Esophagus squamous epithelium (tissue), 5 donors: Measurements from ENCODE around the gene FOXO6. TPM values are rescaled to one million over a fixed set of nuclear protein-coding genes. Genes with fewer than 3 reads are reported as not detected.

ENCODE experiments used
- DNase-seq: peaks from one replicate; lab custom pipeline; 2025; lab: John Stamatoyannopoulos, UW
- H3K27ac ChIP-seq, 4 donors: fragments of 200-600 bp; sonication (generic); one replicate each; pipeline ENCODE4 v1.5.1; 2016 to 2019; ENCODE audit warnings: mild to moderate bottlenecking in 1 of 4
- H3K27me3 ChIP-seq, 4 donors: fragments of 200-600 bp; sonication (generic); 1 replicate in 3 of 4; 2 replicates in 1 of 4; pipeline versions ENCODE4 v1.5.1 to v1.6.0; 2017 to 2021; ENCODE audit warnings: antibody characterized with exemption in 1 of 4
- H3K36me3 ChIP-seq, 3 donors: fragments of 200-600 bp; sonication (generic); one replicate each; pipeline ENCODE4 v1.5.1; 2016 to 2019
- H3K4me1 ChIP-seq, 3 donors: fragments of 200-600 bp; sonication (generic); one replicate each; pipeline ENCODE4 v1.5.1; 2017 to 2019
- H3K4me3 ChIP-seq, 4 donors: fragments of 200-600 bp; sonication (generic); 1 replicate in 3 of 4; 2 replicates in 1 of 4; pipeline ENCODE4 v1.5.1; 2016 to 2019; ENCODE audit warnings: mild to moderate bottlenecking in 2 of 4, moderate library complexity in 1 of 4
- H3K9me3 ChIP-seq, 3 donors: fragments of 200-600 bp; sonication (generic); one replicate each; pipeline ENCODE4 v1.5.1; 2016 to 2019
- CTCF ChIP-seq, 6 experiments: fragments of 450-650 bp in 4 of 6; fragments of 200-600 bp in 2 of 6; sonication (generic) in 2 of 6; IDR thresholded peaks; one replicate each; pipeline ENCODE4 v1.5.1; 2016 to 2019; ENCODE audit warnings: antibody characterized with exemption in 6 of 6, mild to moderate bottlenecking in 4 of 6, moderate library complexity in 4 of 6
- POLR2A ChIP-seq, 4 donors: fragments of 450-650 bp; IDR thresholded peaks; one replicate each; pipeline ENCODE4 v1.6.1; 2017; ENCODE audit warnings: antibody characterized with exemption in 4 of 4, mild to moderate bottlenecking in 4 of 4, moderate library complexity in 3 of 4
- WGBS, 2 donors: methylation state at CpG; one replicate each; pipeline ENCODE4 v1.1.5; 2018; 5-methylcytosine and 5-hydroxymethylcytosine counted together
- intact Hi-C: fragments of 100-400 bp; cut with DNase I; formaldehyde crosslinking; loops from one replicate; pipeline ENCODE4 v1.15.0; 2022
- total RNA-seq, 4 donors: library from RNA; depleted of rRNA; stranded (reverse); fragments of >200 nt; gene quantifications; one replicate each; pipeline ENCODE4 v1.1.0, GENCODE V29; 2016
- donor health status: DM: yes; HTN: yes; CAD: no.

Gene FOXO6
- under 1 TPM in 3 of 4 donors, not detected in 1; 0.18 to 0.53 (median 0.38) TPM for total RNA-seq

GRCh38 chr1:41360786-41361494 is at the start of gene FOXO6:
FOXO6 (plus strand) TSS chr1:41361434.
- peak; percentile 89 for DNase-seq
- peaks cover 0 to 25% (median 3%) of the 10 kb centered on the region in 4 donors for H3K27me3 ChIP-seq
- 11% methylated on average over 9 of the region's 63 CpGs; no CpG with 5 or more reads in 1 of the 2 donors for WGBS, 2 donors
- no peaks in the 10 kb centered on the region for H3K9me3 ChIP-seq
- intact Hi-C loops = no loop called here
- TF ChIP-seq CTCF (IDR thresholded peaks at IDR 0.05) = peak; percentile 29 to 70 (median 48)
- TF ChIP-seq POLR2A (IDR thresholded peaks at IDR 0.05) = no peak
- peak within 1 kb of the TSS; percentile 38 to 80 (median 56) for H3K27ac ChIP-seq
- H3K4me1 ChIP-seq = peaks cover 20 to 64% (median 27%) of the 10 kb centered on the region in 3 donors
- H3K4me3 ChIP-seq = peak within 1 kb of the TSS; percentile 50 to 72 (median 60)
- no peaks in the 10 kb centered on the region for H3K36me3 ChIP-seq

DNA sequence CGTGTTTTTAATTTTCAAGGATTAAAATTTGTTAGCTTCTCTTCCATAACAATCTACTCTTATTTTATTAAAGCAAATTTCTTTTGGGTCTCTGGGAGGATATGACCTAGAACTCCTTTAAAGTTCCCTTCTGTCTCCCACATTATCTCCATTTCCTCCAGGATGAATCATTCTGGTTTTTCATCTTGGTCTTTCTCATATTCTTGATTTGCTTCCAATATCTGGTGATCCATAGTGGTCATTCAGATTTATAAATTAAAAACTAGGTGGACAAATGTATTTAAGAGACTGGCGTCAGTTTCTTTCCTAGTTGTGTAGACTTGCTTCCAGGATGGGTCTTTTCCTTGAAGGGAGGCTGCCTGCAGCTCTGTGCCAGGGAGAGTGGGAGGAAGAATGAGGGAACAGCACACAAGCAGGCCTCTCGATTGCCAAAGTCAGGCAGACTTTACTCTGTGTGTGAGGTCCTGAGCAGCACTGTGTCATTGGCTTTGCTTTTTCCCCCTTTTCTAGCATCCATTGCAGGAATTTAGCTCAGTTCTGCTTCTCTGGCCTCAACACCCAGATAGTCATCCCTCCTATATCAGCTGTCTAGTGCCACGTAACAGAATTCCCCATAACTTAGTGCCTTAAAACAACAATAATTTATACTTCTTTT is 48.1 kb upstream of the FOXO6 start:
- intact Hi-C loops = no loop called here
- no peaks in the 10 kb centered on the region for H3K9me3 ChIP-seq
- WGBS, 2 donors = 58 to 73% methylated on average over 4 of the region's 4 CpGs
- DNase-seq = no peak
- TF ChIP-seq POLR2A (IDR thresholded peaks at IDR 0.05) (no peak), CTCF (IDR thresholded peaks at IDR 0.05) (no peak)
- H3K36me3 ChIP-seq = no peaks in the 10 kb centered on the region
- H3K27ac ChIP-seq = no peak overlapping the region
- peaks cover 0 to 25% (median 4%) of the 10 kb centered on the region in 3 donors for H3K4me1 ChIP-seq
- H3K27me3 ChIP-seq = no peaks in the 10 kb centered on the region
- H3K4me3 ChIP-seq = no peak overlapping the region

DNA sequence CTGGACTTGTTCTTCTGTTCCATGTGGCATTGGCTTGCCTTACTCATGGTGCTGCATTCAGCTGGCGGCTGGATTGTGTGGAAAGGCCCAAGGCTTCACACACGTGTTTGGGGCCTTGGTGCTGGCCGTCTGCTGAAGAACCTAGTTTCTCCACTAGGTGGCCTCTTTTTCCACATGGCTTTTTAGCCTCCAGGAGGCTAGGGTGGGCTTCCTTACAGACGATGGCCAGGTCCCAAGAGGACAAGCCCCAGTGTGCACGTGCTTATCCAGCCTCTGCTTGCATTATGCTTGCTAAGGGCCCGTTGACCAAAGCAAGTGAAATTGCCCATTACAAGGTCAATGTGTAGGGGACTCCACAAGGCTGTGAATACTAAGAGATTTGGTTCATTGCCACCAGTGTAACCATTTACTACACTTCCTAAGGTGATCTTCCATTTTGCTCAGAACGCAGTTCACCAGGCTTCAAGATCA is 47.5 kb upstream of the FOXO6 start:
- no peak for DNase-seq

DNA sequence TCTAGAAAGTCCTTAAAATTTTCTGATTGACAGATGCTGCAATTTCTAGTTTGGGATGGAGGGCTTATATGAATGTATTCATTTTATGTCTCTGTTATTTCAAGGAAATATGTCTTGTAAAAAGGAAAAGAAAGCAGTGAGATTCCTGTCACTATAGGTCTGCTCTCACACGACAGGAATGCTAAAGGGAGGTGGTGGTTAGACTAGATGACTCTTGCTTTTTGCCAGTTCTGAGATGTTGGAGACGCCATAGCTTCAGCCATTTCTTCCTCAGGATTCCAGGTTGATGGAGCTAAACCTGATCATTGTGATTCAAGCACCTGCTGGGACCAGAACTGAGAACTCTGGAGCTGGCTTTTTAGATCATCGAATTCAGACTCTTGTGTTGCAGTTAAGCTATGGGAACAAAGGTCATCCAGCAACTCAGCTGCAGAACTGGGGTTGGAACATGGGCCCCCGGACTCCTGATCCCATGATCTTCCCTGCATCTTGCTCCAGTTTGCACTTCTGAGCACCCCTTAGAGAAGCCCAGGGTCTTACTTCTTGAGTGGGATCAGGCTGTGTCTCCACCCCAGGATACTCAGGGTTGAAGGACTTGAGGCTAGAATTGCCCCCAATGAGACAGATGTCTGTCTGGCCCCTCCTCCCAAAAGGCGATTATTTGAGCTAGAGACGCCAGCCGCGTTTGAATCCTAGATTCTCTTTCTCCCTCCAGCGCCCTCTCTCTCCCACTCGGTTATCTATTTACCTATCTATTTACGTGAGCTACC is 46.7 kb upstream of the FOXO6 start:
- intact Hi-C loops = no loop called here
- H3K27ac ChIP-seq = no peak overlapping the region
- 62 to 63% methylated on average over 11 of the region's 11 CpGs for WGBS, 2 donors
- no peak overlapping the region for H3K4me3 ChIP-seq
- no peaks in the 10 kb centered on the region for H3K9me3 ChIP-seq
- DNase-seq = no peak
- peaks cover 0 to 27% (median 4%) of the 10 kb centered on the region in 3 donors for H3K4me1 ChIP-seq
- TF ChIP-seq POLR2A (IDR thresholded peaks at IDR 0.05) = no peak
- no peak for TF ChIP-seq CTCF (IDR thresholded peaks at IDR 0.05)
- no peaks in the 10 kb centered on the region for H3K27me3 ChIP-seq
- no peaks in the 10 kb centered on the region for H3K36me3 ChIP-seq

More for the DNA sequence above, 47.5 kb upstream of the FOXO6 start:
- no peak for TF ChIP-seq POLR2A (IDR thresholded peaks at IDR 0.05)
- TF ChIP-seq CTCF (IDR thresholded peaks at IDR 0.05) = peak in 4 of 6 experiments; percentile 29 to 57 (median 38)
- no peaks in the 10 kb centered on the region for H3K36me3 ChIP-seq
- WGBS, 2 donors = 68 to 71% methylated on average over 4 to 7 of the region's 7 CpGs
- H3K4me1 ChIP-seq = peaks cover 0 to 25% (median 4%) of the 10 kb centered on the region in 3 donors
- H3K27me3 ChIP-seq = no peaks in the 10 kb centered on the region
- intact Hi-C loops = no loop called here
- H3K27ac ChIP-seq = no peak overlapping the region
- no peaks in the 10 kb centered on the region for H3K9me3 ChIP-seq
- no peak overlapping the region for H3K4me3 ChIP-seq
